ENCODE measurements around the gene TADA2A.

DNA sequence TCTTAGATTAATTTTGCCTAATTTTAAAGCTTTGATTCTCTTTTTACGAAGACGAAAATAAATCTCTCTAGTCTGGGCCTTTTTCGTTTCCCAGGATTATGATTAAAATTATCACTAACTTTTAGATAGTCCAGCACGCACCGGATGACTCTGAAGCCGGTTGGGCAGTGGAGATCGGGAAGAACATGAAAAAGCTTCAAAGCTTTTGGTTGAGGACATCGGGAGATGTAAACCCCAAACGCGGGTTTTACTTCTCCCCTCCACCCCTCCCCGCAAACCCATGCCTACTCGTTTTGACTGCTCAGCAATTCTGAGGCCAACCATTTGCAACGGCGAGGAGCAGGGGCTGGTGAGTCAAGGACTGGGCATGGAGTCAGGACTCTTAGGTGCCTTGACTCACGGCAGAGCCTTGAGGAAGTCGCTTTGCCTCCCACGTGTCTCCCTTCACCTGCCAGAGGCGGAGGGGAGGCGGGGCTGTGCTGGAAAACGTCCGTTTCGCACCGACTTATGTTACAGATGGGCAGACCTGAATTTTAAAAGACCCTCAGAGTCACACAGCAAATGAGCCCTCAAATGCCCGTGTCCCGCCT, 82.0 kb downstream of the TADA2A start:
- TF ChIP-seq, protein P1, sequence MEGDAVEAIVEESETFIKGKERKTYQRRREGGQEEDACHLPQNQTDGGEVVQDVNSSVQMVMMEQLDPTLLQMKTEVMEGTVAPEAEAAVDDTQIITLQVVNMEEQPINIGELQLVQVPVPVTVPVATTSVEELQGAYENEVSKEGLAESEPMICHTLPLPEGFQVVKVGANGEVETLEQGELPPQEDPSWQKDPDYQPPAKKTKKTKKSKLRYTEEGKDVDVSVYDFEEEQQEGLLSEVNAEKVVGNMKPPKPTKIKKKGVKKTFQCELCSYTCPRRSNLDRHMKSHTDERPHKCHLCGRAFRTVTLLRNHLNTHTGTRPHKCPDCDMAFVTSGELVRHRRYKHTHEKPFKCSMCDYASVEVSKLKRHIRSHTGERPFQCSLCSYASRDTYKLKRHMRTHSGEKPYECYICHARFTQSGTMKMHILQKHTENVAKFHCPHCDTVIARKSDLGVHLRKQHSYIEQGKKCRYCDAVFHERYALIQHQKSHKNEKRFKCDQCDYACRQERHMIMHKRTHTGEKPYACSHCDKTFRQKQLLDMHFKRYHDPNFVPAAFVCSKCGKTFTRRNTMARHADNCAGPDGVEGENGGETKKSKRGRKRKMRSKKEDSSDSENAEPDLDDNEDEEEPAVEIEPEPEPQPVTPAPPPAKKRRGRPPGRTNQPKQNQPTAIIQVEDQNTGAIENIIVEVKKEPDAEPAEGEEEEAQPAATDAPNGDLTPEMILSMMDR (IDR thresholded peaks at IDR 0.05) = no peak
- TF ChIP-seq POLR2AphosphoS5 (IDR thresholded peaks at IDR 0.05; ENCODE audit: low read depth, low read length) = no peak
- TF ChIP-seq, protein P2, sequence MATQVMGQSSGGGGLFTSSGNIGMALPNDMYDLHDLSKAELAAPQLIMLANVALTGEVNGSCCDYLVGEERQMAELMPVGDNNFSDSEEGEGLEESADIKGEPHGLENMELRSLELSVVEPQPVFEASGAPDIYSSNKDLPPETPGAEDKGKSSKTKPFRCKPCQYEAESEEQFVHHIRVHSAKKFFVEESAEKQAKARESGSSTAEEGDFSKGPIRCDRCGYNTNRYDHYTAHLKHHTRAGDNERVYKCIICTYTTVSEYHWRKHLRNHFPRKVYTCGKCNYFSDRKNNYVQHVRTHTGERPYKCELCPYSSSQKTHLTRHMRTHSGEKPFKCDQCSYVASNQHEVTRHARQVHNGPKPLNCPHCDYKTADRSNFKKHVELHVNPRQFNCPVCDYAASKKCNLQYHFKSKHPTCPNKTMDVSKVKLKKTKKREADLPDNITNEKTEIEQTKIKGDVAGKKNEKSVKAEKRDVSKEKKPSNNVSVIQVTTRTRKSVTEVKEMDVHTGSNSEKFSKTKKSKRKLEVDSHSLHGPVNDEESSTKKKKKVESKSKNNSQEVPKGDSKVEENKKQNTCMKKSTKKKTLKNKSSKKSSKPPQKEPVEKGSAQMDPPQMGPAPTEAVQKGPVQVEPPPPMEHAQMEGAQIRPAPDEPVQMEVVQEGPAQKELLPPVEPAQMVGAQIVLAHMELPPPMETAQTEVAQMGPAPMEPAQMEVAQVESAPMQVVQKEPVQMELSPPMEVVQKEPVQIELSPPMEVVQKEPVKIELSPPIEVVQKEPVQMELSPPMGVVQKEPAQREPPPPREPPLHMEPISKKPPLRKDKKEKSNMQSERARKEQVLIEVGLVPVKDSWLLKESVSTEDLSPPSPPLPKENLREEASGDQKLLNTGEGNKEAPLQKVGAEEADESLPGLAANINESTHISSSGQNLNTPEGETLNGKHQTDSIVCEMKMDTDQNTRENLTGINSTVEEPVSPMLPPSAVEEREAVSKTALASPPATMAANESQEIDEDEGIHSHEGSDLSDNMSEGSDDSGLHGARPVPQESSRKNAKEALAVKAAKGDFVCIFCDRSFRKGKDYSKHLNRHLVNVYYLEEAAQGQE (IDR thresholded peaks at IDR 0.05; ENCODE audit: insufficient read depth in 1 of 2, low read depth in 2 of 2, low read length in 1 of 2) = no peak
- 0 out of 2 replicates have a peak, but pooled peaks have one; percentile 46 for TF ChIP-seq SIN3A (IDR thresholded peaks at IDR 0.05; ENCODE audit: borderline replicate concordance, insufficient read depth, low read depth, low read length)
